Measurements from ENCODE around the gene C1orf210.

C1orf210 gene

GRCh38 chr1:43267818-43268425 lies 17.5 kb downstream of the C1orf210 start:
- DNase-seq, result no peak
- H3K4me3 ChIP-seq (ENCODE audit: low read depth, low read length), result no peak overlapping the region
- H3K4me1 ChIP-seq, result no peaks in the 10 kb centered on the region
- no peaks in the 10 kb centered on the region for H3K36me3 ChIP-seq
- TF ChIP-seq CTCF (IDR thresholded peaks at IDR 0.05; ENCODE audit: low read depth, low read length), result no peak
- H3K27me3 ChIP-seq, result no peaks in the 10 kb centered on the region
- no peaks in the 10 kb centered on the region for H3K9me3 ChIP-seq

- Histone ChIP-seq H3K4me1 (no peaks in the 10 kb centered on the region), H3K9me3 (no peaks in the 10 kb centered on the region), H3K27me3 (no peaks in the 10 kb centered on the region), H3K36me3 (no peaks in the 10 kb centered on the region), H3K4me3 (ENCODE audit: low read depth, low read length) (no peak overlapping the region)
- no peak for TF ChIP-seq CTCF (IDR thresholded peaks at IDR 0.05; ENCODE audit: low read depth, low read length)
- no peak for DNase-seq
Observed at GRCh38 chr1:43267291-43267805, 18.0 kb downstream of the C1orf210 start.

DNA sequence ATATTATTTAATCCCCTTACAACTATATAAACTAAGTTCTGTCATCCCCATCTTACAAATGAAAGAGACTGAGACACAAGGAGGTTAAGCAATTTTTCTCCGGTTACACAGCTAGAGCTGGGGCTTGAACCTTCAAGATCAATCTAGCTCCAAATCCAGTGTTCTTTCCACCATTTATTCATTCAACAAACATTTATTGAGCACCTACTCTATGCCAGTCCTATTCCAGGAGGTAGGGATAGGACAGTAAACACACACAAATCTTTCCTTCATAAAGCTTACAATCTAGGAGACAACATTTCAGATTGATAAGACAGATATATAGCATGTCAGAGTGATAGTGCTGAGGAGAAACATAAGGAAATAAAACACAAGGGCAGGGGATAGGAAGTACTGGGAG lies 18.5 kb downstream of the C1orf210 start:
- no peak for DNase-seq
- H3K27me3 ChIP-seq, result no peaks in the 10 kb centered on the region
- H3K4me1 ChIP-seq, result no peaks in the 10 kb centered on the region
- no peaks in the 10 kb centered on the region for H3K36me3 ChIP-seq
- no peaks in the 10 kb centered on the region for H3K9me3 ChIP-seq
- no peak overlapping the region for H3K4me3 ChIP-seq (ENCODE audit: low read depth, low read length)
- no peak for TF ChIP-seq CTCF (IDR thresholded peaks at IDR 0.05; ENCODE audit: low read depth, low read length)

GRCh38 chr1:43265431-43265830 lies 19.9 kb downstream of the C1orf210 start:
- no peaks in the 10 kb centered on the region for H3K36me3 ChIP-seq
- no peaks in the 10 kb centered on the region for H3K4me1 ChIP-seq
- no peak for DNase-seq
- H3K9me3 ChIP-seq, result no peaks in the 10 kb centered on the region
- H3K4me3 ChIP-seq (ENCODE audit: low read depth, low read length), result no peak overlapping the region
- no peaks in the 10 kb centered on the region for H3K27me3 ChIP-seq
- TF ChIP-seq CTCF (IDR thresholded peaks at IDR 0.05; ENCODE audit: low read depth, low read length), result no peak

DNA sequence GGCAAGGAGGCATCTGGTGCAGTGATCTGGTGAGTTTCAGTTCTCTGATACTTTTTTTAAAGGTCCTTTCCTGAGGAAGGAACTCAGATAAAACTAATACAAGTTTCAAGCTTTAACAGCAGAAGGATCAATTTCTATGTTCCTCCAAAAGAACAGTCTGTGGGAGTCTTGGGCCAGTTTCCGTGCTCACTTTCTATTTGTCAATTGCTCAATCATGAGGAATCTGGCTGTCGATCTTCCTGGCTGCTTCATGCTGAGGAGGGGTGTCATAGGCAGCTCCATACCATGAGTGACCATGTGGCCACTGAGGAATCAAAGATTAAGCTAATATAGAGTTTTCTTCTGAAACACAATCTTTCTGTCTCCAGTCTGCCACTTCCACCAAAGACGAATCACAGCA lies 27.0 kb downstream of the C1orf210 start:
- no peaks in the 10 kb centered on the region for H3K9me3 ChIP-seq
- no peaks in the 10 kb centered on the region for H3K4me1 ChIP-seq
- no peak for TF ChIP-seq CTCF (IDR thresholded peaks at IDR 0.05; ENCODE audit: low read depth, low read length)
- H3K36me3 ChIP-seq, result no peaks in the 10 kb centered on the region
- H3K4me3 ChIP-seq (ENCODE audit: low read depth, low read length), result no peak overlapping the region
- H3K27me3 ChIP-seq, result no peaks in the 10 kb centered on the region
- DNase-seq, result no peak

DNA sequence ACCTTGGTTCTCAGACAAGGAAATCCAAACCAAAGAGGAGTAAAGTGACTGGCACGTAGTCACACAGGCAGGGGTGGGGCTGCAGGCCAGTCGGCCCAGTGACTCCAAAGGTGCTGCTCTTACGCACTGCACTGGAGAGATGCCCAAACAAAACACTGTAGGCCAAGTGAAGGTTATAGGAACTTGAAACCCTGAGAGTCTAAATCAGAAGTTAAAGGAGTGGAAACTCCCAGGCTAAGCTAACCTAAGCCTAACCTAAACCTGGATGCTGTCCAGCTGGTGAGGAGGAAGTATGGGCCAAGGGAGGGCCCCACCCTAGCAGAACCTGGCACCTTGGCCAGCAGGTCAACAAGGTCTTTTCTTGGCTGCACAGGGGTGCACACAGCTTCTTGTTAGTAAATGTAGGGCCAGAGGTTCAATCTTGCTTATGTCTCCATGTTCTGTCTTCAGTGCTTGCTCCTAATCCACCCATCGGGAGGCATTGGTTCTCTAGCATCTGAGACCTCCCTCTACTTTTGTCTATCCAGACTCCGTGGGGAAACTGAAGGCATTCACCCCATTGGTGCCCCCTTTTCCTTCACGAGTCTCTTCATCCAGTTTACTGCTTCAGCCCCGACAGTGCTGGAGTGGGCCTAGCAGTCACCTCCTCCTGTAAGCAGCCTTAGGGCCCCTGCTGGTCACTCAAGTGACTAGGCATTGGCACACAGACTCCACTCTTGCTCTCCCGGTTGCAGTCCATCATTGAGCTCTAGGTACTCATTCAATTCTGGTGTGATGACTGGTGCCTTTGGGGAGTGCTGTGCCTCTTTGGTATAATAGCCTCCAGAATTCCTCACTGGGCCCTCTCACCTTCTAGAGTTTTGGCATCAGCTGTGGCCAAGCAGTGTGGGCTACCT lies 28.5 kb downstream of the C1orf210 start:
- H3K9me3 ChIP-seq, result no peaks in the 10 kb centered on the region
- no peak for DNase-seq
- no peak overlapping the region for H3K4me3 ChIP-seq (ENCODE audit: low read depth, low read length)
- no peaks in the 10 kb centered on the region for H3K4me1 ChIP-seq
- no peak for TF ChIP-seq CTCF (IDR thresholded peaks at IDR 0.05; ENCODE audit: low read depth, low read length)
- no peaks in the 10 kb centered on the region for H3K27me3 ChIP-seq
- no peaks in the 10 kb centered on the region for H3K36me3 ChIP-seq

Data from BE2C (cell line).